HEK293T (cell line): ENCODE data around the gene WIPF1.

Source experiments
- CTCF ChIA-PET: fragments of 350-600 bp; formaldehyde crosslinking; extraction: SDS; loops from one replicate; lab custom pipeline; 2021; ENCODE audit warnings: antibody characterized with exemption, inconsistent platforms; lab: Yijun Ruan, JAX
- POLR2A ChIA-PET: fragments of 350-600 bp; formaldehyde crosslinking; extraction: SDS; loops from one replicate; lab custom pipeline; 2020; ENCODE audit warnings: antibody characterized with exemption, inconsistent platforms; lab: Yijun Ruan, JAX
- DNase-seq: peaks from one replicate; pipeline ENCODE4 v3.0.0; 2012; ENCODE audit warnings: mixed read lengths; ENCODE audit errors: extremely low spot score
- ARNT ChIP-seq: fragments of 450-650 bp; IDR thresholded peaks from 2 replicates; pipeline ENCODE4 v1.6.1; 2017; ENCODE audit warnings: mild to moderate bottlenecking
- BHLHE40 ChIP-seq: fragments of 450-650 bp; IDR thresholded peaks from 2 replicates; pipeline ENCODE4 v1.6.1; 2016; ENCODE audit warnings: mild to moderate bottlenecking, moderate library complexity, borderline replicate concordance
- CTBP1 ChIP-seq: fragments of 450-650 bp; IDR thresholded peaks from 2 replicates; pipeline ENCODE4 v1.6.1; 2016; ENCODE audit warnings: borderline replicate concordance
- ELF4 ChIP-seq: fragments of 450-650 bp; IDR thresholded peaks from 2 replicates; pipeline ENCODE4 v1.6.1; 2017; ENCODE audit warnings: antibody characterized with exemption
- FOXA1 ChIP-seq: fragments of 450-650 bp; IDR thresholded peaks from 2 replicates; pipeline ENCODE4 v1.6.1; 2016; ENCODE audit warnings: mild to moderate bottlenecking
- FOXK2 ChIP-seq: fragments of 450-650 bp; IDR thresholded peaks from 2 replicates; pipeline ENCODE4 v1.6.1; 2016; ENCODE audit warnings: mild to moderate bottlenecking
- FOXM1 ChIP-seq: fragments of 450-650 bp; IDR thresholded peaks from 2 replicates; pipeline ENCODE4 v1.6.1; 2017; ENCODE audit warnings: mild to moderate bottlenecking, borderline replicate concordance
- HDGF ChIP-seq: fragments of 450-650 bp; IDR thresholded peaks from 2 replicates; pipeline ENCODE4 v1.6.1; 2017; ENCODE audit warnings: antibody characterized with exemption, borderline replicate concordance
- L3MBTL2 ChIP-seq: fragments of 450-650 bp; conservative IDR thresholded peaks from 2 replicates; pipeline ENCODE4 v1.6.1; 2016; ENCODE audit warnings: mild to moderate bottlenecking
- LEF1 ChIP-seq: fragments of 450-650 bp; IDR thresholded peaks from 2 replicates; pipeline ENCODE4 v1.6.1; 2017; ENCODE audit warnings: mild to moderate bottlenecking, borderline replicate concordance
- NFRKB ChIP-seq: fragments of 450-650 bp; IDR thresholded peaks from 2 replicates; pipeline ENCODE4 v1.6.1; 2016; ENCODE audit warnings: mild to moderate bottlenecking, moderate library complexity
- SP1 ChIP-seq: fragments of 450-650 bp; IDR thresholded peaks from 2 replicates; pipeline ENCODE4 v1.6.1; 2017
- SUZ12 ChIP-seq: fragments of 450-650 bp; IDR thresholded peaks from 2 replicates; pipeline ENCODE4 v1.6.1; 2016; ENCODE audit warnings: mild to moderate bottlenecking
- TARDBP ChIP-seq: fragments of 450-650 bp; IDR thresholded peaks from 2 replicates; pipeline ENCODE4 v1.6.1; 2016
- ZNF384 ChIP-seq: fragments of 450-650 bp; IDR thresholded peaks from 2 replicates; pipeline ENCODE4 v1.6.1; 2016
- TF ChIP-seq, protein P1 (sequence below): fragments of 450-650 bp; IDR thresholded peaks from 2 replicates; pipeline ENCODE4 v1.6.1; 2016

Gene WIPF1

DNA sequence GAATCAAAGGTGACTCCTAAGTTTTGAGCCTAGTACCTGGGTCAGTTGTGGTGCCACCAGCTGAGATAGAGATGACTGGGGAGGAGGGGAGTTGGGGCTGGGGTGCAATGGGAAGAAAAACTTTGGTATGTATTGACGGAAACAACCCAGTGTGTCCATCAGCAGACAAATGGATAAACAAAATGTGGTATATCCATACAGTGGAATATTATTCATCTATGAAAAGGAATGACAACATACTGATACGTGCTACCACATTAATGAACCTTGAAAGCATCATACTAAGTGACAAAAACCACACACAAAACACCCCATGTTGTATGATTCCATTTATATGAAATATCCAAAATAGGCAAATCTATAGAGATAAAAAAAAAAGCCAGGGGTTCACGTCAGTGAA, 69.6 kb downstream of the WIPF1 start:
- no peak for TF ChIP-seq TARDBP
- TF ChIP-seq ARNT, result no peak
- no peak for TF ChIP-seq FOXA1
- TF ChIP-seq LEF1, result no peak
- TF ChIP-seq FOXM1, result no peak
- no peak for TF ChIP-seq ZNF384
- TF ChIP-seq NFRKB, result no peak
- no peak for TF ChIP-seq BHLHE40
- TF ChIP-seq ELF4, result no peak
- no peak for TF ChIP-seq SP1
- TF ChIP-seq HDGF, result no peak
- CTCF ChIA-PET, result no interaction called here
- DNase-seq, result no peak
- POLR2A ChIA-PET, result no interaction called here

DNA sequence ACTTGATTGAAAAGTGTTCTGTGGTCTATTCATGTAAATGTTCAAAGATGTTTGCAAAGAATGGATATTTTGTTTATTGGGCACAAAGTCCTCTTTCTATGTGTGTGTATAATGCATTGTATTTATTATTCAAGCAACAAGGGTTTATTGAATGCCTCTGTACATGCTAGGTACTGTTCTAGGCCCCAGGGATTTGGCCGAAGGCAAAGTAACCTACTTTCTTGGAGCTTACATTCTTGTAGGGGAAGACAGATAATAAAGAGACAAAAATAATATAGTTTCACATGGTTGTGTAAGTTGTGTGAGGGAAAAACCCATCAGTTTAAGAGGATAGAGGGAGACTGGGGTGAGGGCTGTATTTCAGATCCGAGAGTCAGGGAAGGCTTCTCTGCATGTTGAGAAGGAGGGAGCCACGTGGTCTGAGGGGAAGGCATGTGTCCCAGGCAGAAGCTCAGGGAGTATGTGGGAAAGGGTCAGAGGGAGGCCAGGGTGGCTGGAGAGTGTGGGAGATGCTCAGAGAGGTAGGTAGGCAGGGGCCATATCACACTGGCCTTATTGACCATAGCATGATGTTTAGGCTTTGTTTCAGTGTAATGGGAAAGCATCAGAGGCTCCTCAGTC, 70.4 kb downstream of the WIPF1 start:
- ChIA-PET CTCF (no interaction called here), POLR2A (no interaction called here)
- DNase-seq, result no peak
- TF ChIP-seq NFRKB (no peak), HDGF (no peak), FOXK2 (no peak), FOXM1 (no peak), BHLHE40 (no peak), FOXA1 (no peak), LEF1 (no peak), ARNT (no peak), CTBP1 (no peak), TARDBP (no peak), SUZ12 (no peak), SP1 (no peak), ZNF384 (no peak), ELF4 (no peak)
- TF ChIP-seq, protein P1, sequence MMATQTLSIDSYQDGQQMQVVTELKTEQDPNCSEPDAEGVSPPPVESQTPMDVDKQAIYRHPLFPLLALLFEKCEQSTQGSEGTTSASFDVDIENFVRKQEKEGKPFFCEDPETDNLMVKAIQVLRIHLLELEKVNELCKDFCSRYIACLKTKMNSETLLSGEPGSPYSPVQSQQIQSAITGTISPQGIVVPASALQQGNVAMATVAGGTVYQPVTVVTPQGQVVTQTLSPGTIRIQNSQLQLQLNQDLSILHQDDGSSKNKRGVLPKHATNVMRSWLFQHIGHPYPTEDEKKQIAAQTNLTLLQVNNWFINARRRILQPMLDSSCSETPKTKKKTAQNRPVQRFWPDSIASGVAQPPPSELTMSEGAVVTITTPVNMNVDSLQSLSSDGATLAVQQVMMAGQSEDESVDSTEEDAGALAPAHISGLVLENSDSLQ, result no peak

DNA sequence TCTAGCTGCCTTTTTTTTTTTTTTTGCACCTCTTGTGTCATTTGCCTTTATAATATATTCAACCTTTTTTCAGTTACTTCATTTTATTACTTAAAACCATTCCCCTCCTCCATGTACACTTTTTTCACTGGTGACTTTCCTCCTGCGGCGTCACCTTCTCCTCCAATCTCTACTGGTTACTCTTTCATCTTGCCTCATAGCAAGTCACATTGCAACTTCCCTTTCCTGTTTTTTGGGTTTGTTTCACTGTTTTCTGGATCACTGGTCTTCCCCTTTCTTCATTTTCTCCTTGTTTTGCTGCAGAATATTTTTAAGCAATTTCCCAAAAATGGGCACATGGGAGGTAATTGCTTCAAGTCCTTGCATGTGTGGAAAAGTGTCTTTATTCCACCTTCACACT, 73.1 kb downstream of the WIPF1 start:
- ChIA-PET CTCF (no interaction called here), POLR2A (no interaction called here)
- no peak for DNase-seq
- TF ChIP-seq FOXK2 (no peak), NFRKB (no peak), TARDBP (no peak), FOXM1 (no peak), ELF4 (no peak), FOXA1 (no peak), CTBP1 (no peak), HDGF (no peak)
- TF ChIP-seq, protein P1, result no peak

DNA sequence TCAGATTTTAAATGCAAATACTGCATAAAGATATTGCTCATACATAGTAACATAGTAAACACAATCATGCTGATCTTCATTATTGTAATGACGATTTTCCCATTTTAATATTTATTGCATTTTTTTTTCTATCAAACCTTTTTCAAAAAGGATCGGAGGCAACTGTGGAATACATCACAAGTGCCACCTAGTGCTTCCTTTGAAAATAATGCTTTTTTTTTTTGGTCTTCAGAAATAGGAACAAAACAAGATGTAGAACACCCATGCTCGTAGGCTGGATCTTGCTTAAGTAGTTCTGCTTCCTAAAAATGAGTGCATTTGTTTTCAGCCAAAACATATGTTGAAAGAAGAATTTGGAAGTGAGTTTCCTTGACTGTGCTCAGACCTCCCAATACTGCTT, 75.1 kb downstream of the WIPF1 start:
- TF ChIP-seq FOXK2 (no peak), ZNF384 (0 out of 2 replicates have a peak, but pooled peaks have one; percentile 13)
- ChIA-PET POLR2A (no interaction called here), CTCF (interaction anchor here (0.6 kb wide), 1 partner anchor 19 kb away, joined by 11 read pairs; no protein-coding TSS in a partner anchor)
- DNase-seq, result no peak

DNA sequence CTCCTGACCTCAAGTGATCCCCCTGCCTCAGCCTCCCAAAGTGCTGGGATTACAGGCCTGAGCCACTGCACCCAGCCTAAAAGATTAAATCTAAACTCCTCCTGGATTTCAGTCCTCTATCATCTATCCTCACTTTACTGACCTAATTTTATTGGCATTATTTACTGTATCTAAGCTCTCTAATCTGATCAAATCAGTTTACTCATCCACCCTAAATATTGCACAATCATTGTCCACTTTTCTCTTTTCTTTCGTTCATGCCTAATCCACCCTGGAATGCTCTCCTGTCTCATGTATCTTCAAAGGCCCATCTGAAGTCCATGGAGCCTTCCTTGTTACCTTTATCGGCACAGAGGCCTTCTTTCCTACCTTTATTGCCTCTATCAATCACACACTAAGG, 79.2 kb downstream of the WIPF1 start:
- CTCF ChIA-PET, result no interaction called here
- POLR2A ChIA-PET, result no interaction called here
- TF ChIP-seq FOXA1 (no peak), ZNF384 (no peak), FOXK2 (no peak), NFRKB (no peak), LEF1 (no peak), FOXM1 (no peak), L3MBTL2 (no peak), SUZ12 (no peak), CTBP1 (no peak), BHLHE40 (no peak), SP1 (no peak), HDGF (no peak), TARDBP (no peak), ELF4 (no peak), ARNT (no peak)
- TF ChIP-seq, protein P1, result no peak
- DNase-seq, result no peak

DNA sequence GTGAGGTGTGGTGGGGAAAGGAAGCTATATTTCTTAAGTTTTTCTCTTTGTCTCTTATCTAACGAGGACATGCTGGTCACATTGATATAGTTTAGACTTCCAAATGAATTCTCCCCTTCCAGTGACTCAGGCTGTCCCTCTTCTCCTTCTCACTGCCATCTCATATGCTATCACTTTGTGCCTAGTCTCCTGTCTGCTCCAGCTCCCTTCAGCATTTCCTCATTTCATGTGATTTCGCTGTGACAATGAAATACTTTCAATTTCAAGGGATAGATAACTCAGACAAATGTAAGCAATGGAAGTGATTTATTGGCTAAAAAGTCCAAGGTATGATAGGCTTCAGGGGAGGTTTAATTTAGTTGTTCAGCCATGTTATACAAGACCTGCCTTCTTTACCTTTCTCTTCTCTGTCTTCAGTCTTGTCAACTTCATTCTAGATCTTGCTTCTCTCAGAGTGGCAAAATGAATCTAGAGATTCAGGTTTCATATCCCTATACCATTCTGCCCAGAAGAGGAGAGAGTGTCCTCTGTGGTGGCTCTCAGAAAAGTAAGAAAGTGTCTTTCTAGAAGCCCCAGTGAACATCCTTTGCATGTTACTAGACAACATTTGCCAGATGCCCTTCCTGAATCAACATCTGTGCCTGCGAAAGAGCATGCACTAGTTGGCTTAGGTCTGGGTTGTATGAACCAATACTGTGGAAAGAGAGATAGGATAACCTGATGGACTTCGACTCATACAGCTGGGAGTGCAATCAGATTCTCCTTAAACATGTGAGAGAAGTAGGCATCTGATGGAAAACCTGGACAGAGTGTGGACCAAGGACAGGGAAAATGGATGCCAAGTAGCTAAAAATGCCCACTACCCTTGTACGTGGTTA, 80.9 kb downstream of the WIPF1 start:
- no peak for DNase-seq
- ChIA-PET POLR2A (no interaction called here), CTCF (no interaction called here)
- TF ChIP-seq ARNT, result no peak
- no peak for TF ChIP-seq FOXK2
- TF ChIP-seq, protein P1, result no peak
- no peak for TF ChIP-seq ELF4
- no peak for TF ChIP-seq FOXM1
- no peak for TF ChIP-seq HDGF
- no peak for TF ChIP-seq L3MBTL2
